Mesendoderm (in vitro differentiated cells): Measurements from ENCODE around the gene ITGA11.

Source experiments
- DNase-seq: peaks from one replicate; pipeline ENCODE4 v3.0.0; 2013
- H2AK5ac ChIP-seq: 2 replicates; pipeline ENCODE4 v1.6.1; 2013; ENCODE audit warnings: low read length, inconsistent platforms
- H2BK120ac ChIP-seq: 2 replicates; pipeline ENCODE4 v1.6.1; 2013; ENCODE audit warnings: low read depth, mild to moderate bottlenecking, low read length, moderate library complexity, mixed read lengths
- H2BK15ac ChIP-seq: replicated peaks from 2 replicates; pipeline ENCODE4 v1.6.1; 2013; ENCODE audit warnings: low read depth, mild to moderate bottlenecking, moderate library complexity
- H2BK5ac ChIP-seq: 2 replicates; pipeline ENCODE4 v1.6.1; 2013; ENCODE audit warnings: low read length, inconsistent platforms
- H3K18ac ChIP-seq: 2 replicates; pipeline ENCODE4 v1.6.1; 2013; ENCODE audit warnings: mild to moderate bottlenecking, low read length, mixed read lengths
- H3K23ac ChIP-seq: one replicate; pipeline ENCODE4 v1.6.1; 2013; ENCODE audit warnings: low read length
- H3K27ac ChIP-seq: 2 replicates; pipeline ENCODE4 v1.5.1; 2013; ENCODE audit warnings: low read depth, mild to moderate bottlenecking, inconsistent platforms, low read length, moderate library complexity
- H3K27me3 ChIP-seq: 2 replicates; pipeline ENCODE4 v1.6.1; 2013; ENCODE audit warnings: low read length, control low read depth, mild to moderate bottlenecking, inconsistent platforms; ENCODE audit not compliant: insufficient read depth, poor library complexity
- H3K36me3 ChIP-seq: 2 replicates; pipeline ENCODE4 v1.6.1; 2013; ENCODE audit warnings: low read length, inconsistent platforms; ENCODE audit not compliant: control insufficient read depth, insufficient read depth
- H3K4ac ChIP-seq: one replicate; pipeline ENCODE4 v1.6.1; 2013; ENCODE audit warnings: low read depth, mild to moderate bottlenecking, low read length, moderate library complexity
- H3K4me1 ChIP-seq: 2 replicates; pipeline ENCODE4 v1.6.1; 2013; ENCODE audit warnings: low read depth, low read length, inconsistent platforms; ENCODE audit not compliant: control insufficient read depth
- H3K4me2 ChIP-seq: 2 replicates; pipeline ENCODE4 v1.6.1; 2013; ENCODE audit warnings: low read length
- H3K4me3 ChIP-seq: 2 replicates; pipeline ENCODE4 v1.5.1; 2013; ENCODE audit warnings: mild to moderate bottlenecking, low read length
- H3K56ac ChIP-seq: one replicate; pipeline ENCODE4 v1.6.1; 2013; ENCODE audit warnings: low read length
- H3K79me1 ChIP-seq: 2 replicates; pipeline ENCODE4 v1.6.1; 2013; ENCODE audit warnings: low read length, inconsistent platforms
- H3K79me2 ChIP-seq: 2 replicates; pipeline ENCODE4 v1.6.1; 2013; ENCODE audit warnings: mild to moderate bottlenecking, low read length; ENCODE audit not compliant: control insufficient read depth, insufficient read depth
- H3K9ac ChIP-seq: 2 replicates; pipeline ENCODE4 v1.6.1; 2013; ENCODE audit warnings: low read length, inconsistent platforms
- H4K5ac ChIP-seq: one replicate; pipeline ENCODE4 v1.6.1; 2013; ENCODE audit warnings: low read length
- H4K8ac ChIP-seq: one replicate; pipeline ENCODE4 v1.6.1; 2013; ENCODE audit warnings: low read depth, mild to moderate bottlenecking, control low read depth, low read length, moderate library complexity
- WGBS: extraction: QIAGEN DNeasy Blood & Tissue Kit; methylation state at CpG from one replicate; pipeline ENCODE4 v1.1.7; 2013; ENCODE audit warnings: low lambda C conversion rate, missing lambda C conversion rate; ENCODE audit not compliant: insufficient coverage; ENCODE audit errors: extremely low coverage; 5-methylcytosine and 5-hydroxymethylcytosine counted together

Gene ITGA11

DNA sequence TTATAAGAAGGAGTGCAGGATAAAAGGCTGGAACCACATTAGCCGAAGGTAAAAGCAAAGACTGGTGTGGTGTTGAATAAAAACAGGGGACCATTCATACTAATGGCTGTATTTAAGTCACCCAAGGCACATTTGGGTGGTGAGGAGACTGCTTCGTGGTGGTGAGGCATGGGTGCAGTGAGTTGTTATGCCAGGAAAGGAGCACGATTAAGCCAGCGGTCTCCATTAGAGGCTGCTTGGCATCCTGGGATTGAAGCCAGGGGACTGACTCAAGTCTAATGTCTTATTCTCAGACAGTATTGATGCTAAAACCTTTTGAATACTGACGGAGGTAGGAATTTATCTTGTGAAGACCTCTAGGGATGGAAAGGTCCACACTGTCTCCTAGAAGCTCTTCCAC lies 132.5 kb downstream of the ITGA11 start:
- H3K4me2 ChIP-seq: no peak overlapping the region
- H2AK5ac ChIP-seq: no peak overlapping the region
- no CpG with 5 or more reads among the region's 5 CpGs for WGBS
- no peak overlapping the region for H2BK5ac ChIP-seq
- H4K8ac ChIP-seq: no peak overlapping the region
- H3K27ac ChIP-seq: no peak overlapping the region
- H2BK15ac ChIP-seq: no peak overlapping the region
- H3K18ac ChIP-seq: no peak overlapping the region
- H4K5ac ChIP-seq: no peak overlapping the region
- peaks cover 2% of the 10 kb centered on the region for H3K4me1 ChIP-seq
- no peaks in the 10 kb centered on the region for H3K36me3 ChIP-seq
- H3K9ac ChIP-seq: no peak overlapping the region
- no peaks in the 10 kb centered on the region for H3K79me1 ChIP-seq
- no peak overlapping the region for H3K23ac ChIP-seq
- H3K79me2 ChIP-seq: no peaks in the 10 kb centered on the region
- H3K4me3 ChIP-seq: no peak overlapping the region
- no peaks in the 10 kb centered on the region for H3K27me3 ChIP-seq
- H2BK120ac ChIP-seq: no peak overlapping the region
- H3K4ac ChIP-seq: no peak overlapping the region
- H3K56ac ChIP-seq: no peak overlapping the region
- no peak for DNase-seq

DNA sequence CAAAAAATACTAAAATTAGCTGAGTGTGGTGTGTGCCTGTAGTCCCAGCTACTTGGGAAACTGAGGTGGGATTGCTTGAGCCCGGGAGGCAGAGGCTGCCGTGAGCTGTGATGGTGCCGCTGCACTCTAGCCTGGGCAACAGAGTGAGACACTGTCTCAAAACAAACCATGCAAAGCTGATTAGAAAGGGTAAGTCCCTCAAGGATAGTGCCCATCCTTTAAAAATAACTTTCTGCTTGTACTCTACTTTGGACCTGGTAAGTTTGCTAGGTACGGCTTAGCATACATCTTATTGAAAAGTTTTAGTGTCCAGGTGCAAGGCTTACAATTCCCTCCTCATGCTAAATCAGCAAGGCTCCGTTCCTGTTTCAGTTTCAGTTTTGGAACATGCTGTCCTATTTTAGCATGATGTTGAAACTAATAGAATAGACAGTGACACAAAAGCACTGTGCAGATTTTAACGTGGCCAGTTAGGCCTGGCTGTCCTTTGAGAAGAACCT lies 133.0 kb downstream of the ITGA11 start:
- no peak overlapping the region for H2BK15ac ChIP-seq
- H4K5ac ChIP-seq: no peak overlapping the region
- H3K27me3 ChIP-seq: no peaks in the 10 kb centered on the region
- H3K79me2 ChIP-seq: no peaks in the 10 kb centered on the region
- H3K4me1 ChIP-seq: no peaks in the 10 kb centered on the region
- H3K27ac ChIP-seq: no peak overlapping the region
- H3K23ac ChIP-seq: no peak overlapping the region
- H3K4me2 ChIP-seq: no peak overlapping the region
- H2BK120ac ChIP-seq: no peak overlapping the region
- H3K36me3 ChIP-seq: no peaks in the 10 kb centered on the region
- H3K4me3 ChIP-seq: no peak overlapping the region
- no peak overlapping the region for H3K18ac ChIP-seq
- DNase-seq: no peak
- no peak overlapping the region for H2BK5ac ChIP-seq
- WGBS: no CpG with 5 or more reads among the region's 6 CpGs
- H3K79me1 ChIP-seq: no peaks in the 10 kb centered on the region
- H3K4ac ChIP-seq: no peak overlapping the region
- H2AK5ac ChIP-seq: no peak overlapping the region
- H3K56ac ChIP-seq: no peak overlapping the region
- H3K9ac ChIP-seq: no peak overlapping the region
- H4K8ac ChIP-seq: no peak overlapping the region

DNA sequence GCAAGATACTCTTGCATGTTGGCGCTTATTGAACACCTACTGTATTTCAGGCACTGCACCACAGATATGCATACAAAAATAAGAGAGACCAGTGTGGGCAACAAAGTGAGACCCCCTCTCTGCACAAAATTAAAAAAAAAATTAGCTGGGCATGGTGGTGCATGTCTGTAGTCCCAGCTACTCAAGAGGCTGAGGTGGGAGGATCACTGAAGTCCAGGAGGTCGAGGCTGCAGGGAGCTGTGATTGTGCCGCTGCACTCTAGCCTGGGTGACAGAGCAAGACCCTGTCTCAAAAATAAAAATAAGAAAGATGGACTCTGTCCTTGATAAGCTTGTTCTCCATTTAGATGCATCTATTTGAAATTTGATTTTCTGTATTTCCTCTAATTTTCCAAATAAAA lies 133.6 kb downstream of the ITGA11 start:
- no peak overlapping the region for H3K4me3 ChIP-seq
- no peaks in the 10 kb centered on the region for H3K36me3 ChIP-seq
- no peak overlapping the region for H3K23ac ChIP-seq
- H2AK5ac ChIP-seq: no peak overlapping the region
- no peak overlapping the region for H3K4ac ChIP-seq
- no peak overlapping the region for H3K4me2 ChIP-seq
- no peaks in the 10 kb centered on the region for H3K79me2 ChIP-seq
- H4K5ac ChIP-seq: no peak overlapping the region
- no peak for DNase-seq
- no peaks in the 10 kb centered on the region for H3K79me1 ChIP-seq
- no peak overlapping the region for H3K9ac ChIP-seq
- H2BK5ac ChIP-seq: no peak overlapping the region
- H2BK15ac ChIP-seq: no peak overlapping the region
- H3K27me3 ChIP-seq: no peaks in the 10 kb centered on the region
- H3K4me1 ChIP-seq: no peaks in the 10 kb centered on the region
- no peak overlapping the region for H2BK120ac ChIP-seq
- no peak overlapping the region for H4K8ac ChIP-seq
- WGBS: no CpG with 5 or more reads among the region's 3 CpGs
- H3K18ac ChIP-seq: no peak overlapping the region
- no peak overlapping the region for H3K56ac ChIP-seq
- H3K27ac ChIP-seq: no peak overlapping the region

DNA sequence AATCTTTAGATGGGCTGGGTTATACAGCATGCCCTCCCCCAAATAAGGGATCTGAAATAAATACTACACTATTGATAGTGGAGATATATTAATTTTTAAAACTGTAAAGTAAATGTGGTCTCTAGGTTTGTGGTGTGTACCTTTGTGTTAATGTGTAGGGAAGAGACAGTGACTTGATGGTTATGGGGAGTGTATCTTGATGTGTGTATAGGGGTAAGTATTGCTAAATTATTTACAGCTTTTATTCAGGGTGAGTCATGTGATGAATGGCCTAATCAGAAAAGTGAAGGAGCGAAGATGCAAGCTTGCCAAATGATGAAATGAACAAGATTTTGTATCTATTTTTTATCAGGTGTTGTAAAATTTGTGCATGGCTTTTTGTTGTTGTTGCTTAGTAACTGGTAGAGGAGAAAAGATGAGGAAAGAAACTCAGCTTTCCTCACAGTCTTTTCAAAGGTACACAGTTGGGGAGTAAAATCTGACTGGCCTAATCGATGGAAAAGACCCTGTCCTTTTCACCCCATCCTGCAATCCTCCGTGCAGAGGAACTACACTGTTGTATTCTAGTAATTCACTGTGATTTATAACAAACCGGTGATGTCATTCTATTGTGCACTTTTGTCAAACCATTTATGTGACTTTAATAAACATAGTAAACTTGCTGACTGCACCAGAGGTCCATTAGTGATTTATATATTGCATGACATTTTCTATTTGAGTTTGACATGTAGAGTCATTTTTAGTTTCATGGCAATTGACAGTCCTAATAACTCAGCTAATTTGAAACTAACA lies 136.8 kb downstream of the ITGA11 start:
- Histone ChIP-seq H4K8ac (no peak overlapping the region), H3K79me2 (peaks cover 7% of the 10 kb centered on the region), H3K23ac (no peak overlapping the region), H3K27ac (no peak overlapping the region), H3K27me3 (no peaks in the 10 kb centered on the region), H3K4ac (no peak overlapping the region), H2BK15ac (no peak overlapping the region), H3K56ac (no peak overlapping the region), H3K4me1 (no peaks in the 10 kb centered on the region), H3K36me3 (no peaks in the 10 kb centered on the region), H3K4me2 (no peak overlapping the region), H2AK5ac (no peak overlapping the region), H3K18ac (no peak overlapping the region), H2BK120ac (no peak overlapping the region), H4K5ac (no peak overlapping the region), H3K9ac (no peak overlapping the region), H2BK5ac (no peak overlapping the region), H3K4me3 (no peak overlapping the region), H3K79me1 (peaks cover 2% of the 10 kb centered on the region)
- WGBS: no CpG with 5 or more reads among the region's 4 CpGs
- DNase-seq: no peak

DNA sequence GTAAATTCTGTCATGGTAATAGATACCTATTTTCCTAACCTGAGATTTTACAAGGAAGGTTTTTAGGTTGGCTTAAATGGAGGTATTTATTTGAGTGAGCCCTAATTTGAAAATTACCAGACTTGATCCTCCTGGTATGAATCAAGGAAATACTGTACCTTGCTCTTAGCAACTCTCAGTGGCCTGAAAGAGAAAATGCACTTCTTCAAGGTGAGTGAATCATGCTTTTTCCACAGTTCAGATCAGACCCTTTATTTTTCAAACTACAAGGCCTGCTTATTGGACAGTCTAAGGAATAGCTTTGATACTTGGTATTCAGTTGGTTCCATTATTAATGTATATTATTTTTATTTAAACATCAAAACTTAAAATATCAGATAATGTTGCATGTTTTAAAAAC lies 139.0 kb downstream of the ITGA11 start:
- Histone ChIP-seq H2BK120ac (no peak overlapping the region), H3K27ac (no peak overlapping the region), H3K4me3 (no peak overlapping the region), H4K8ac (no peak overlapping the region), H3K9ac (no peak overlapping the region), H3K4me2 (no peak overlapping the region), H3K79me2 (peaks cover 19% of the 10 kb centered on the region), H3K36me3 (no peaks in the 10 kb centered on the region), H3K79me1 (peaks cover 7% of the 10 kb centered on the region), H2BK15ac (no peak overlapping the region), H3K23ac (no peak overlapping the region), H3K4me1 (no peaks in the 10 kb centered on the region), H3K27me3 (no peaks in the 10 kb centered on the region), H3K4ac (no peak overlapping the region), H2AK5ac (no peak overlapping the region), H4K5ac (no peak overlapping the region), H3K56ac (no peak overlapping the region), H2BK5ac (no peak overlapping the region), H3K18ac (no peak overlapping the region)
- DNase-seq: no peak

DNA sequence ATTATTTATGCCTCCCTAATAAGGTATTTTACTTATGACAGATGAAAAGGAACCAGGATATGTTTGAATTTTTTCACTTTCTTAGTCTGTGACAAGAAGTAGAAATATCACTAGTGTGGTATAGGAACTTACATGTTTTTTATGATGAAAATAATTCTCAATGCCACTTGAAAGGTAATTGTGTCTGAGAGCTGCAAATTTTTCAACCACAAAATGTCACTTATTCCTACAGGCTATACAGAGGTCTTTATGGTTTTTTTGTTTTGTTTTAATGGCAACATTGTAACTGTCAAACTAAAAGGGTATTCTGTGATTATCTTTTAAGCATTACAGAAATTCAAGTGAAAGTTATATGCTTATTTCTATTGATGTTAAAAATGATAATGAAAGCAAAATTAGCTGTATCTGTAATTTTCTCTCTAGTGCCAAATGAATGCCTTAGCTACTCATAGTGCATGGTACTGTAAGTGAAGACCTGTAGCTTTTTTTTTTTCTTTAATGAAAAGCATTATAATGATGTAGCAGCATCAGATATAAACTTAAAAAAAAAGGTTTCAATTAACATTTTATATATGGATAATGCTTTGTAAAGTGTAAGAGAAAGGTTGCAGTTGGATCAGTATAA lies 139.7 kb downstream of the ITGA11 start:
- Histone ChIP-seq H3K4ac (no peak overlapping the region), H2BK120ac (no peak overlapping the region), H3K4me1 (no peaks in the 10 kb centered on the region), H3K27me3 (no peaks in the 10 kb centered on the region), H3K79me1 (peaks cover 7% of the 10 kb centered on the region), H4K8ac (no peak overlapping the region), H2AK5ac (no peak overlapping the region), H3K9ac (no peak overlapping the region), H3K27ac (no peak overlapping the region), H3K23ac (no peak overlapping the region), H4K5ac (no peak overlapping the region), H3K56ac (no peak overlapping the region), H3K36me3 (no peaks in the 10 kb centered on the region), H2BK15ac (no peak overlapping the region), H2BK5ac (no peak overlapping the region), H3K79me2 (peaks cover 24% of the 10 kb centered on the region), H3K4me3 (no peak overlapping the region), H3K18ac (no peak overlapping the region), H3K4me2 (no peak overlapping the region)
- no peak for DNase-seq
